Hepatocyte (in vitro differentiated cells): ENCODE measurements around the gene TTLL5.

Experiments
- CTCF ChIP-seq: fragments of 200-600 bp; sonication (generic); IDR thresholded peaks from 2 replicates; pipeline ENCODE4 v1.5.1; 2016; ENCODE audit warnings: antibody characterized with exemption, mild to moderate bottlenecking; ENCODE audit not compliant: poor library complexity
- EZH2 ChIP-seq: fragments of 200-600 bp; sonication (generic); IDR thresholded peaks from 2 replicates; pipeline ENCODE4 v1.6.1; 2016; ENCODE audit warnings: antibody characterized with exemption, mild to moderate bottlenecking, borderline replicate concordance
- EZH2phosphoT487 ChIP-seq: fragments of 200-600 bp; sonication (generic); IDR thresholded peaks from one replicate; pipeline ENCODE4 v1.6.1; 2018; ENCODE audit warnings: antibody characterized with exemption, mild to moderate bottlenecking, low read depth, moderate library complexity; ENCODE audit not compliant: unreplicated experiment, severe bottlenecking

- TF ChIP-seq CTCF: no peak
- TF ChIP-seq EZH2: no peak
- TF ChIP-seq EZH2phosphoT487: no peak
Observed at GRCh38 chr14:75831455-75831854, 170.4 kb downstream of the TTLL5 start.
